ENCODE measurements around the gene TTC8. TPM values are rescaled to one million over a fixed set of nuclear protein-coding genes. Genes with fewer than 3 reads are reported as not detected.

Gene TTC8
- total RNA-seq, 1 experiment from 2014 or later, result 9.2 TPM

GRCh38 chr14:88831284-88831683, 6.8 kb downstream of the TTC8 start:
- no peak overlapping the region for H2BK5ac ChIP-seq (ENCODE audit: insufficient read length, low read length)
- H3K14ac ChIP-seq (ENCODE audit: insufficient read depth, low read length), result no peak overlapping the region
- no peak overlapping the region for H2AFZ ChIP-seq (ENCODE audit: low read length)
- H3K9me3 ChIP-seq (ENCODE audit: control insufficient read depth, low read depth, low read length), result no peaks in the 10 kb centered on the region
- H3K4ac ChIP-seq (ENCODE audit: low read depth, low read length), result no peak overlapping the region
- Mint-ChIP-seq H3K9me3 (peaks cover 0 to 2% of the 10 kb centered on the region in 2 experiments; a peak in 2 of 5 replicates), H3K27ac (no peak overlapping the region), H3K4me1 (peaks cover 12 to 19% of the 10 kb centered on the region in 2 experiments), H3K27me3 (ENCODE audit: low read depth) (no peaks in the 10 kb centered on the region), H3K4me3 (no peak overlapping the region), H3K36me3 (ENCODE audit: insufficient read depth in 1 of 3, low read depth in 3 of 3) (peaks cover 5 to 12% (median 5%) of the 10 kb centered on the region in 3 experiments; a peak in 6 of 7 replicates)
- no peak overlapping the region for H3K4me2 ChIP-seq (ENCODE audit: insufficient read depth, insufficient read length, low read length)
- H4K91ac ChIP-seq (ENCODE audit: insufficient read length, low read depth, low read length), result no peak overlapping the region
- H2AK5ac ChIP-seq (ENCODE audit: insufficient read length, low read length), result no peak overlapping the region
- no peak overlapping the region for H2BK15ac ChIP-seq (ENCODE audit: low read depth, low read length)
- H3K79me1 ChIP-seq (ENCODE audit: insufficient read depth, low read depth, low read length, poor library complexity, severe bottlenecking), result no peaks in the 10 kb centered on the region
- no peaks in the 10 kb centered on the region for H3K23me2 ChIP-seq (ENCODE audit: insufficient read length, low read depth, low read length, poor library complexity, severe bottlenecking)
- no peak overlapping the region for H2BK12ac ChIP-seq (ENCODE audit: insufficient read length, low read depth, low read length)
- H3K79me2 ChIP-seq (ENCODE audit: insufficient read depth, low read length), result no peaks in the 10 kb centered on the region
- H3K56ac ChIP-seq (ENCODE audit: insufficient read length, low read depth, low read length), result no peak overlapping the region
- no peak overlapping the region for H4K5ac ChIP-seq (ENCODE audit: insufficient read length, low read depth, low read length)
- H4K20me1 ChIP-seq (ENCODE audit: control insufficient read depth, insufficient read depth, insufficient read length), result no peaks in the 10 kb centered on the region
- no peak overlapping the region for H2BK120ac ChIP-seq (ENCODE audit: low read depth, low read length, poor library complexity, severe bottlenecking)
- H2BK20ac ChIP-seq (ENCODE audit: low read depth, low read length, poor library complexity, severe bottlenecking), result no peak overlapping the region
- H3K18ac ChIP-seq (ENCODE audit: insufficient read length, low read depth, low read length), result no peak overlapping the region
- TF ChIP-seq CTCF (conservative IDR thresholded peaks at IDR 0.05), result no peak
- no peak overlapping the region for H3K27ac ChIP-seq (ENCODE audit: insufficient read length, low read depth, low read length)
- H4K8ac ChIP-seq (replicated peaks; ENCODE audit: insufficient read length, low read depth, low read length), result no peak overlapping the region
- H3K27me3 ChIP-seq (ENCODE audit: insufficient read depth, low read length), result no peaks in the 10 kb centered on the region
- DNase-seq, result no peak
- H3T11ph ChIP-seq (ENCODE audit: low read length), result no peak overlapping the region
- no peak overlapping the region for H3K9ac ChIP-seq (ENCODE audit: extremely low read depth, insufficient read length, low read length)
- H3K23ac ChIP-seq (ENCODE audit: insufficient read length, low read depth, low read length), result no peak overlapping the region
- H3K4me1 ChIP-seq (ENCODE audit: insufficient read depth, low read length), result no peaks in the 10 kb centered on the region

Data from H9 (cell line).